HepG2 (cell line): ENCODE results near the gene GJB4. TPM values are rescaled to one million over a fixed set of nuclear protein-coding genes. Genes with fewer than 3 reads are reported as not detected.

ENCODE experiments used
- ARNT2 ChIP-seq: sonication (generic); formaldehyde crosslinking; IDR thresholded peaks from 2 replicates; pipeline ENCODE4 v1.8.0; 2022; ENCODE audit warnings: mild to moderate bottlenecking, low read depth, missing genetic modification reagents, moderate library complexity
- CHCHD3 ChIP-seq: sonication (generic); formaldehyde crosslinking; IDR thresholded peaks from 2 replicates; pipeline ENCODE4 v1.8.0; 2022; ENCODE audit warnings: mild to moderate bottlenecking, missing genetic modification reagents, moderate library complexity
- CREM ChIP-seq, 2 experiments: sonication (generic) in 1 of 2; formaldehyde crosslinking in 1 of 2; IDR thresholded peaks; 2 replicates each; pipeline versions ENCODE4 v1.4.0 to v1.6.1; 2016 to 2020; ENCODE audit warnings: antibody characterized with exemption in 1 of 2, mild to moderate bottlenecking in 1 of 2, missing genetic modification reagents in 1 of 2
- ZNF414 ChIP-seq: sonication (generic); formaldehyde crosslinking; IDR thresholded peaks from 2 replicates; pipeline ENCODE4 v1.5.0; 2020; ENCODE audit warnings: missing genetic modification reagents
- polyA plus RNA-seq, 8 experiments: library from polyadenylated mRNA; depleted of rRNA in 3 of 8; stranded (reverse) in 7 of 8; unstranded in 1 of 8; fragments of >200 nt; fragmentation: Illumina TruSeq in 4 of 8; extraction: Trizol in 4 of 8; gene quantifications; 2 replicates each; pipeline versions ENCODE4 v1.2.1 to v1.2.3, GENCODE V29; 2011 to 2016; ENCODE audit warnings: low read depth in 4 of 8, missing spikeins in 1 of 8, mixed read lengths in 1 of 8; ENCODE audit not compliant: insufficient read depth in 1 of 8
- total RNA-seq, 5 experiments: library from RNA; depleted of rRNA; stranded (reverse); fragments of >200 nt; fragmentation: Illumina TruSeq; extraction: Trizol; gene quantifications; 2 replicates each; pipeline ENCODE4 v1.2.3, GENCODE V29; 2016; ENCODE audit warnings: low read depth in 1 of 5
- TF ChIP-seq, protein P1 (sequence below): sonication (generic); formaldehyde crosslinking; IDR thresholded peaks from one replicate; pipeline ENCODE4 v1.5.1; 2020; ENCODE audit warnings: mild to moderate bottlenecking, missing genetic modification reagents; ENCODE audit errors: not compliant biosample characterization

The GJB4 gene
- total and polyA plus RNA-seq, 2 of the 13 experiments (the other 11 are each of a cell fraction or from before 2014, with no cell fraction given): not detected

DNA sequence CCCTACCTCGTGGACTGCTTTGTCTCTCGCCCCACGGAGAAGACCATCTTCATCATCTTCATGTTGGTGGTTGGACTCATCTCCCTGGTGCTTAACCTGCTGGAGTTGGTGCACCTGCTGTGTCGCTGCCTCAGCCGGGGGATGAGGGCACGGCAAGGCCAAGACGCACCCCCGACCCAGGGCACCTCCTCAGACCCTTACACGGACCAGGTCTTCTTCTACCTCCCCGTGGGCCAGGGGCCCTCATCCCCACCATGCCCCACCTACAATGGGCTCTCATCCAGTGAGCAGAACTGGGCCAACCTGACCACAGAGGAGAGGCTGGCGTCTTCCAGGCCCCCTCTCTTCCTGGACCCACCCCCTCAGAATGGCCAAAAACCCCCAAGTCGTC is 35.2 kb downstream of the GJB4 start (continued):
- TF ChIP-seq, protein P1, sequence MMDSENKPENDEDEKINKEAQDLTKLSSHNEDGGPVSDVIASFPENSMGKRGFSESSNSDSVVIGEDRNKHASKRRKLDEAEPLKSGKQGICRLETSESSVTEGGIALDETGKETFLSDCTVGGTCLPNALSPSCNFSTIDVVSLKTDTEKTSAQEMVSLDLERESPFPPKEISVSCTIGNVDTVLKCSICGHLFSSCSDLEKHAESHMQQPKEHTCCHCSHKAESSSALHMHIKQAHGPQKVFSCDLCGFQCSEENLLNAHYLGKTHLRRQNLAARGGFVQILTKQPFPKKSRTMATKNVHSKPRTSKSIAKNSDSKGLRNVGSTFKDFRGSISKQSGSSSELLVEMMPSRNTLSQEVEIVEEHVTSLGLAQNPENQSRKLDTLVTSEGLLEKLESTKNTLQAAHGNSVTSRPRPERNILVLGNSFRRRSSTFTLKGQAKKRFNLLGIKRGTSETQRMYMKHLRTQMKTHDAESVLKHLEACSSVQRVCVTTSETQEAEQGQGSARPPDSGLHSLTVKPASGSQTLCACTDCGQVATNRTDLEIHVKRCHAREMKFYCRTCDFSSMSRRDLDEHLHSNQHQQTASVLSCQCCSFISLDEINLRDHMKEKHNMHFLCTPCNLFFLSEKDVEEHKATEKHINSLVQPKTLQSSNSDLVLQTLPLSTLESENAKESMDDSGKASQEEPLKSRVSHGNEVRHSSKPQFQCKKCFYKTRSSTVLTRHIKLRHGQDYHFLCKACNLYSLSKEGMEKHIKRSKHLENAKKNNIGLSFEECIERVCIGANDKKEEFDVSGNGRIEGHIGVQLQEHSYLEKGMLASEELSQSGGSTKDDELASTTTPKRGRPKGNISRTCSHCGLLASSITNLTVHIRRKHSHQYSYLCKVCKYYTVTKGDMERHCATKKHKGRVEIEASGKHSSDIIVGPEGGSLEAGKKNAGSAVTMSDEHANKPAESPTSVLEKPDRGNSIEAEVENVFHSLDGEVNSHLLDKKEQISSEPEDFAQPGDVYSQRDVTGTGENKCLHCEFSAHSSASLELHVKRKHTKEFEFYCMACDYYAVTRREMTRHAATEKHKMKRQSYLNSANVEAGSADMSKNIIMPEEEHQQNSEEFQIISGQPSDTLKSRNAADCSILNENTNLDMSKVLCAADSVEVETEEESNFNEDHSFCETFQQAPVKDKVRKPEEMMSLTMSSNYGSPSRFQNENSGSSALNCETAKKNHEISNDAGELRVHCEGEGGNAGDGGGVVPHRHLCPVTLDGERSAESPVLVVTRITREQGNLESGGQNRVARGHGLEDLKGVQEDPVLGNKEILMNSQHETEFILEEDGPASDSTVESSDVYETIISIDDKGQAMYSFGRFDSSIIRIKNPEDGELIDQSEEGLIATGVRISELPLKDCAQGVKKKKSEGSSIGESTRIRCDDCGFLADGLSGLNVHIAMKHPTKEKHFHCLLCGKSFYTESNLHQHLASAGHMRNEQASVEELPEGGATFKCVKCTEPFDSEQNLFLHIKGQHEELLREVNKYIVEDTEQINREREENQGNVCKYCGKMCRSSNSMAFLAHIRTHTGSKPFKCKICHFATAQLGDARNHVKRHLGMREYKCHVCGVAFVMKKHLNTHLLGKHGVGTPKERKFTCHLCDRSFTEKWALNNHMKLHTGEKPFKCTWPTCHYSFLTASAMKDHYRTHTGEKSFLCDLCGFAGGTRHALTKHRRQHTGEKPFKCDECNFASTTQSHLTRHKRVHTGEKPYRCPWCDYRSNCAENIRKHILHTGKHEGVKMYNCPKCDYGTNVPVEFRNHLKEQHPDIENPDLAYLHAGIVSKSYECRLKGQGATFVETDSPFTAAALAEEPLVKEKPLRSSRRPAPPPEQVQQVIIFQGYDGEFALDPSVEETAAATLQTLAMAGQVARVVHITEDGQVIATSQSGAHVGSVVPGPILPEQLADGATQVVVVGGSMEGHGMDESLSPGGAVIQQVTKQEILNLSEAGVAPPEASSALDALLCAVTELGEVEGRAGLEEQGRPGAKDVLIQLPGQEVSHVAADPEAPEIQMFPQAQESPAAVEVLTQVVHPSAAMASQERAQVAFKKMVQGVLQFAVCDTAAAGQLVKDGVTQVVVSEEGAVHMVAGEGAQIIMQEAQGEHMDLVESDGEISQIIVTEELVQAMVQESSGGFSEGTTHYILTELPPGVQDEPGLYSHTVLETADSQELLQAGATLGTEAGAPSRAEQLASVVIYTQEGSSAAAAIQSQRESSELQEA (CRISPR knock-in tag): no peak
- TF ChIP-seq ZNF414 (CRISPR knock-in tag): no peak
- no peak for TF ChIP-seq CREM (IDR thresholded peaks at IDR 0.05)
- no peak for TF ChIP-seq CREM (CRISPR knock-in tag; IDR thresholded peaks at IDR 0.05)
- no peak for TF ChIP-seq CHCHD3 (CRISPR knock-in tag)
- TF ChIP-seq ARNT2 (CRISPR knock-in tag): no peak
